Measurements from ENCODE around the gene CDKN1C.

CDKN1C gene

DNA sequence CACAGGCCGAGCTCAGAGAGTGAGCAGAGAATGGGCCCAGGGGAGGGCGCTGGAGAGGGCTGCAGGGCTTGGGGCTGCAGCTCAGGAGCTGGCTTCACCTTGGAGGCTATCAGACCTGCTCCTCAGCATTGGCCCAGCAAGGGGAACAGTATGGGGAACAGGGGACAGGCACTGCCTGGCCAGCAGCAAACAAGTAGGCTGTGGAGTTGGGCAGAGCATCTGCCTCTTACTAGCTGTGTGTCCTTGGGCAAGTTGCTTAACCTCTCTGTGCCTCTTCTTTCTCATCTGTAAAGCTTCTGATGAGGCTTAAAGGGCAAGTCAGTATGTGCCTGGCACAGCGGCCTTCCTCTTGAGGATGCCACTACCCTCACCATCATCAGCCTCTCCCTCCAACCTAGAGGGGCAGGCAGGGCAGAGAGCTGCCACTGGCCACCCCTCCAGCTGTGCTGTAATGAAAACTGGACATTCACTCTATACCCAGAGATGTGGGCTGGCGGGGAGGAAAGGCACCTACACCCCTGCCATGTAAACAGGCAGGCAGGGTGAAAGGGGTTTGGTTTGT lies 7.5 kb upstream of the CDKN1C start:
- Histone ChIP-seq H3K27me3 (ENCODE audit: insufficient read depth, poor library complexity, severe bottlenecking) (no peaks in the 10 kb centered on the region), H3K27ac (replicated peaks) (peak overlapping the region; percentile 38; the same call in 1 of the 2 replicates), H3K4me3 (replicated peaks; ENCODE audit: insufficient read depth, low read length) (no peak overlapping the region; the same call in 1 of the 2 replicates)
- DNase-seq (ENCODE audit: low read depth in 1 of 2, low spot score in 1 of 2): peak; percentile 54 to 73
- TF ChIP-seq SPI1 (IDR thresholded peaks at IDR 0.05; ENCODE audit: borderline replicate concordance, low read depth) (no peak), GABPA (IDR thresholded peaks at IDR 0.05; ENCODE audit: low read depth) (no peak), POLR2AphosphoS5 (IDR thresholded peaks at IDR 0.05; ENCODE audit: low read depth) (no peak)
- TF ChIP-seq, protein P1, sequence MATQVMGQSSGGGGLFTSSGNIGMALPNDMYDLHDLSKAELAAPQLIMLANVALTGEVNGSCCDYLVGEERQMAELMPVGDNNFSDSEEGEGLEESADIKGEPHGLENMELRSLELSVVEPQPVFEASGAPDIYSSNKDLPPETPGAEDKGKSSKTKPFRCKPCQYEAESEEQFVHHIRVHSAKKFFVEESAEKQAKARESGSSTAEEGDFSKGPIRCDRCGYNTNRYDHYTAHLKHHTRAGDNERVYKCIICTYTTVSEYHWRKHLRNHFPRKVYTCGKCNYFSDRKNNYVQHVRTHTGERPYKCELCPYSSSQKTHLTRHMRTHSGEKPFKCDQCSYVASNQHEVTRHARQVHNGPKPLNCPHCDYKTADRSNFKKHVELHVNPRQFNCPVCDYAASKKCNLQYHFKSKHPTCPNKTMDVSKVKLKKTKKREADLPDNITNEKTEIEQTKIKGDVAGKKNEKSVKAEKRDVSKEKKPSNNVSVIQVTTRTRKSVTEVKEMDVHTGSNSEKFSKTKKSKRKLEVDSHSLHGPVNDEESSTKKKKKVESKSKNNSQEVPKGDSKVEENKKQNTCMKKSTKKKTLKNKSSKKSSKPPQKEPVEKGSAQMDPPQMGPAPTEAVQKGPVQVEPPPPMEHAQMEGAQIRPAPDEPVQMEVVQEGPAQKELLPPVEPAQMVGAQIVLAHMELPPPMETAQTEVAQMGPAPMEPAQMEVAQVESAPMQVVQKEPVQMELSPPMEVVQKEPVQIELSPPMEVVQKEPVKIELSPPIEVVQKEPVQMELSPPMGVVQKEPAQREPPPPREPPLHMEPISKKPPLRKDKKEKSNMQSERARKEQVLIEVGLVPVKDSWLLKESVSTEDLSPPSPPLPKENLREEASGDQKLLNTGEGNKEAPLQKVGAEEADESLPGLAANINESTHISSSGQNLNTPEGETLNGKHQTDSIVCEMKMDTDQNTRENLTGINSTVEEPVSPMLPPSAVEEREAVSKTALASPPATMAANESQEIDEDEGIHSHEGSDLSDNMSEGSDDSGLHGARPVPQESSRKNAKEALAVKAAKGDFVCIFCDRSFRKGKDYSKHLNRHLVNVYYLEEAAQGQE (IDR thresholded peaks at IDR 0.05; ENCODE audit: insufficient replicate concordance, low read depth): no peak
- TF ChIP-seq, protein P2, sequence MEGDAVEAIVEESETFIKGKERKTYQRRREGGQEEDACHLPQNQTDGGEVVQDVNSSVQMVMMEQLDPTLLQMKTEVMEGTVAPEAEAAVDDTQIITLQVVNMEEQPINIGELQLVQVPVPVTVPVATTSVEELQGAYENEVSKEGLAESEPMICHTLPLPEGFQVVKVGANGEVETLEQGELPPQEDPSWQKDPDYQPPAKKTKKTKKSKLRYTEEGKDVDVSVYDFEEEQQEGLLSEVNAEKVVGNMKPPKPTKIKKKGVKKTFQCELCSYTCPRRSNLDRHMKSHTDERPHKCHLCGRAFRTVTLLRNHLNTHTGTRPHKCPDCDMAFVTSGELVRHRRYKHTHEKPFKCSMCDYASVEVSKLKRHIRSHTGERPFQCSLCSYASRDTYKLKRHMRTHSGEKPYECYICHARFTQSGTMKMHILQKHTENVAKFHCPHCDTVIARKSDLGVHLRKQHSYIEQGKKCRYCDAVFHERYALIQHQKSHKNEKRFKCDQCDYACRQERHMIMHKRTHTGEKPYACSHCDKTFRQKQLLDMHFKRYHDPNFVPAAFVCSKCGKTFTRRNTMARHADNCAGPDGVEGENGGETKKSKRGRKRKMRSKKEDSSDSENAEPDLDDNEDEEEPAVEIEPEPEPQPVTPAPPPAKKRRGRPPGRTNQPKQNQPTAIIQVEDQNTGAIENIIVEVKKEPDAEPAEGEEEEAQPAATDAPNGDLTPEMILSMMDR (IDR thresholded peaks at IDR 0.05; ENCODE audit: insufficient read depth, low read length): peak; percentile 43

- TF ChIP-seq GABPA (IDR thresholded peaks at IDR 0.05; ENCODE audit: low read depth): peak; percentile 67
- TF ChIP-seq, protein P2 (IDR thresholded peaks at IDR 0.05; ENCODE audit: insufficient read depth, low read length): peak; percentile 76
- peak; percentile 51; the same call in 1 of the 2 replicates for TF ChIP-seq SPI1 (IDR thresholded peaks at IDR 0.05; ENCODE audit: borderline replicate concordance, low read depth)
- no peak for TF ChIP-seq POLR2AphosphoS5 (IDR thresholded peaks at IDR 0.05; ENCODE audit: low read depth)
- TF ChIP-seq, protein P1 (IDR thresholded peaks at IDR 0.05; ENCODE audit: insufficient replicate concordance, low read depth): no peak
- peak; percentile 51 to 55 for DNase-seq (ENCODE audit: low read depth in 1 of 2, low spot score in 1 of 2)
- H3K27me3 ChIP-seq (ENCODE audit: insufficient read depth, poor library complexity, severe bottlenecking): peaks cover 1% of the 10 kb centered on the region
- H3K27ac ChIP-seq (replicated peaks): peak overlapping the region; percentile 38
- peak overlapping the region; percentile 39 for H3K4me3 ChIP-seq (replicated peaks; ENCODE audit: insufficient read depth, low read length)
Observed at GRCh38 chr11:2892215-2892966, 6.8 kb upstream of the CDKN1C start.

GRCh38 chr11:2891326-2892214 lies 6.0 kb upstream of the CDKN1C start:
- DNase-seq (ENCODE audit: low read depth in 1 of 2, low spot score in 1 of 2): no peak
- no peak overlapping the region; the same call in 1 of the 2 replicates for H3K4me3 ChIP-seq (replicated peaks; ENCODE audit: insufficient read depth, low read length)
- TF ChIP-seq, protein P2 (IDR thresholded peaks at IDR 0.05; ENCODE audit: insufficient read depth, low read length): no peak
- TF ChIP-seq, protein P1 (IDR thresholded peaks at IDR 0.05; ENCODE audit: insufficient replicate concordance, low read depth): no peak
- TF ChIP-seq SPI1 (IDR thresholded peaks at IDR 0.05; ENCODE audit: borderline replicate concordance, low read depth): no peak
- TF ChIP-seq GABPA (IDR thresholded peaks at IDR 0.05; ENCODE audit: low read depth): no peak
- no peak for TF ChIP-seq POLR2AphosphoS5 (IDR thresholded peaks at IDR 0.05; ENCODE audit: low read depth)
- H3K27me3 ChIP-seq (ENCODE audit: insufficient read depth, poor library complexity, severe bottlenecking): peaks cover 8% of the 10 kb centered on the region
- H3K27ac ChIP-seq (replicated peaks): no peak overlapping the region
